Stimulated activated CD4-positive, alpha-beta T cell treated with anti-CD3 and anti-CD28 coated beads, Interleukin-12 subunit alpha, Interleukin-12 subunit beta, amount 100 ng/mL, for 24 hours (primary cell): ENCODE data around the gene NOS3.
A peak's percentile ranks its signal among the peaks of the same experiment; 100 is the strongest.
"Not testable (repeated sequence)": the region's sequence is repeated elsewhere in the genome, so short reads cannot be mapped to it uniquely, and the experiment has no call there.

Experiments used
- DNase-seq, 2 experiments: peaks; one replicate each; pipeline ENCODE4 v3.0.0-alpha.2; 2020; ENCODE audit warnings: low read depth in 2 of 2

NOS3 gene

GRCh38 chr7:151017370-151017952 is 26.6 kb downstream of the NOS3 start:
- DNase-seq: no peak

GRCh38 chr7:151017953-151018420 is 27.2 kb downstream of the NOS3 start:
- DNase-seq: peak in 1 of 2 experiments; percentile 78

GRCh38 chr7:151018421-151019129 is 27.8 kb downstream of the NOS3 start:
- no peak for DNase-seq

GRCh38 chr7:151019130-151019447 is 28.3 kb downstream of the NOS3 start:
- DNase-seq: no peak

- no peak for DNase-seq
Observed at GRCh38 chr7:151020231-151020630, 29.4 kb downstream of the NOS3 start.

GRCh38 chr7:151023232-151023631 is 32.4 kb downstream of the NOS3 start:
- DNase-seq: no peak

GRCh38 chr7:151024435-151025056 is 33.7 kb downstream of the NOS3 start, which contains the start of gene ATG9B:
TSS of gene ATG9B (minus strand) at chr7:151024494. CDS start at chr7:151024423, 71 bp downstream.
- no peak for DNase-seq

GRCh38 chr7:151025924-151026671 is 35.3 kb downstream of the NOS3 start:
- no peak for DNase-seq

- DNase-seq: not testable (repeated sequence)
Observed at GRCh38 chr7:151026771-151027727, 36.2 kb downstream of the NOS3 start.

GRCh38 chr7:151027728-151028130 is 36.9 kb downstream of the NOS3 start:
- not testable (repeated sequence) for DNase-seq

GRCh38 chr7:151028131-151028947 is 37.5 kb downstream of the NOS3 start, which contains the start of gene ABCB8:
TSS of gene ABCB8 (plus strand) at chr7:151028450. CDS start at chr7:151028516, 66 bp downstream.
- DNase-seq: peak; percentile 95 to 98

GRCh38 chr7:151028948-151029501 is 38.2 kb downstream of the NOS3 start:
- DNase-seq: no peak

GRCh38 chr7:151031011-151031410 is 40.2 kb downstream of the NOS3 start:
- DNase-seq: no peak

- no peak for DNase-seq
Observed at GRCh38 chr7:151032936-151033863, 42.4 kb downstream of the NOS3 start.

- DNase-seq: no peak
Observed at GRCh38 chr7:151033864-151034249, 43.0 kb downstream of the NOS3 start.

GRCh38 chr7:151034312-151035025 is 43.7 kb downstream of the NOS3 start:
- DNase-seq: no peak

GRCh38 chr7:151035026-151035717 is 44.4 kb downstream of the NOS3 start:
- DNase-seq: no peak
